K562 (cell line): Measurements from ENCODE around the gene PTK7. TPM values are rescaled to one million over a fixed set of nuclear protein-coding genes. Genes with fewer than 3 reads are reported as not detected.

ENCODE experiments used
- CBX5 ChIP-seq: IDR thresholded peaks from 2 replicates; pipeline ENCODE4 v1.6.1; 2014; ENCODE audit warnings: low read depth, borderline replicate concordance
- CCNT2 ChIP-seq: IDR thresholded peaks from 2 replicates; pipeline ENCODE4 v1.6.1; 2011; ENCODE audit warnings: borderline replicate concordance, low read depth, mild to moderate bottlenecking, moderate library complexity, mixed read lengths, low read length; ENCODE audit not compliant: insufficient read length; ENCODE audit errors: extremely low read depth
- ETS2 ChIP-seq: IDR thresholded peaks from 2 replicates; pipeline ENCODE4 v1.6.1; 2016; ENCODE audit warnings: borderline replicate concordance, missing genetic modification characterization, mild to moderate bottlenecking, moderate library complexity, missing compliant biosample characterization; ENCODE audit not compliant: poor library complexity, severe bottlenecking
- GTF3C2 ChIP-seq: IDR thresholded peaks from 3 replicates; pipeline ENCODE4 v1.6.1; 2011; ENCODE audit warnings: borderline replicate concordance, mild to moderate bottlenecking, moderate library complexity; ENCODE audit not compliant: insufficient read length; ENCODE audit errors: extremely low read depth
- HDAC6 ChIP-seq: IDR thresholded peaks from 2 replicates; pipeline ENCODE4 v1.6.1; 2012; ENCODE audit warnings: low read depth, mild to moderate bottlenecking, control low read depth, inconsistent platforms, low read length, moderate library complexity
- HMGN3 ChIP-seq: IDR thresholded peaks from 2 replicates; pipeline ENCODE4 v1.6.1; 2011; ENCODE audit warnings: borderline replicate concordance, low read depth, mild to moderate bottlenecking, mixed read lengths, low read length; ENCODE audit not compliant: insufficient read length; ENCODE audit errors: extremely low read depth
- HNRNPK ChIP-seq: fragments of 200-400 bp; formaldehyde crosslinking; IDR thresholded peaks from one replicate; pipeline ENCODE4 v1.6.1; 2018; ENCODE audit warnings: mild to moderate bottlenecking, low read depth, low read length; ENCODE audit not compliant: poor library complexity, severe bottlenecking
- HNRNPLL ChIP-seq: fragments of 200-400 bp; formaldehyde crosslinking; IDR thresholded peaks from 2 replicates; pipeline ENCODE4 v1.6.1; 2017; ENCODE audit warnings: low read length, low read depth, mild to moderate bottlenecking; ENCODE audit not compliant: poor library complexity, severe bottlenecking
- MED1 ChIP-seq: sonication (generic); formaldehyde crosslinking; IDR thresholded peaks from 2 replicates; pipeline ENCODE4 v1.8.1; 2023; ENCODE audit warnings: missing genetic modification reagents, borderline replicate concordance
- NCOR1 ChIP-seq: fragments of 450-650 bp; IDR thresholded peaks from 2 replicates; pipeline ENCODE4 v1.6.1; 2016; ENCODE audit warnings: mild to moderate bottlenecking, moderate library complexity
- RAD51 ChIP-seq: fragments of 450-650 bp; IDR thresholded peaks from 2 replicates; pipeline ENCODE4 v1.7.1; 2016; ENCODE audit warnings: low read depth, mild to moderate bottlenecking, borderline replicate concordance
- RNF219 ChIP-seq: fragments of 250-450 bp; sonication (Bioruptor Pico); IDR thresholded peaks from 2 replicates; pipeline ENCODE4 v1.5.0; 2022; ENCODE audit warnings: mild to moderate bottlenecking
- TBL1XR1 ChIP-seq, 2 experiments: IDR thresholded peaks; 2 replicates each; pipeline ENCODE4 v1.6.1; 2012; ENCODE audit warnings: improper control_type of control experiment in 2 of 2, low read length in 2 of 2, mild to moderate bottlenecking in 1 of 2
- TCF3 ChIP-seq: sonication (generic); formaldehyde crosslinking; IDR thresholded peaks from 2 replicates; pipeline ENCODE4 v1.4.0; 2020; ENCODE audit warnings: mild to moderate bottlenecking, missing genetic modification reagents
- THRA ChIP-seq: fragments of 450-650 bp; IDR thresholded peaks from 2 replicates; pipeline ENCODE4 v1.6.1; 2017; ENCODE audit warnings: mild to moderate bottlenecking, moderate library complexity
- ZBTB17 ChIP-seq: fragments of 450-650 bp; formaldehyde crosslinking; IDR thresholded peaks from 2 replicates; pipeline ENCODE4 v1.4.0; 2020; ENCODE audit warnings: mild to moderate bottlenecking
- ZBTB2 ChIP-seq: fragments of 450-650 bp; IDR thresholded peaks from 2 replicates; pipeline ENCODE4 v1.6.1; 2016; ENCODE audit warnings: antibody characterized with exemption
- ZNF274 ChIP-seq: IDR thresholded peaks from 2 replicates; pipeline ENCODE4 v1.6.1; 2011; ENCODE audit warnings: low read depth, mild to moderate bottlenecking, low read length, moderate library complexity, borderline replicate concordance
- polyA plus RNA-seq, 8 experiments: library from polyadenylated mRNA; depleted of rRNA in 4 of 8; stranded (reverse) in 5 of 8; unstranded in 3 of 8; fragments of >200 nt; fragmentation: Nextera tagmentation in 2 of 8; fragmentation: Illumina TruSeq in 1 of 8; extraction: Ambion mirVana in 2 of 8; extraction: Trizol in 1 of 8; gene quantifications; 2 replicates each; pipeline versions ENCODE4 v1.2.1 to v1.2.3, GENCODE V29; 2011 to 2014; ENCODE audit warnings: inconsistent platforms in 1 of 8, missing spikeins in 1 of 8
- total RNA-seq, 7 experiments: library from RNA; depleted of rRNA in 6 of 7; stranded (reverse); fragments of >200 nt in 6 of 7; fragmentation: Illumina TruSeq in 2 of 7; extraction: Trizol in 2 of 7; gene quantifications; 2 replicates each; pipeline versions ENCODE4 v1.2.1 to v1.2.3, GENCODE V29; 2011 to 2021; ENCODE audit warnings: low replicate concordance in 1 of 7

PTK7 gene
- total and polyA plus RNA-seq, 9 of the 15 experiments (the other 6 are each of a cell fraction or from before 2014, with no cell fraction given) = 0.20 to 6.8 (median 4.2) TPM

GRCh38 chr6:43123461-43124314 is 47.6 kb downstream of the PTK7 start (continued):
- TF ChIP-seq RNF219 (CRISPR knock-in tag) = no peak
- no peak; the same call in 1 of the 2 replicates for TF ChIP-seq RAD51
- no peak for TF ChIP-seq HDAC6
- no peak for TF ChIP-seq CBX5
- no peak for TF ChIP-seq NCOR1
- no peak for TF ChIP-seq ZBTB17 (CRISPR knock-in tag)
- TF ChIP-seq ETS2 = no peak
- no peak for TF ChIP-seq CCNT2
- TF ChIP-seq HMGN3 = no peak
- no peak for TF ChIP-seq TCF3 (CRISPR knock-in tag)
- no peak for TF ChIP-seq GTF3C2
- no peak for TF ChIP-seq MED1
- TF ChIP-seq TBL1XR1 (IDR thresholded peaks at IDR 0.05; ENCODE audit: low read length in 2 of 2) = no peak
- TF ChIP-seq ZNF274 = no peak
- TF ChIP-seq THRA = no peak
- no peak for TF ChIP-seq HNRNPLL
- TF ChIP-seq HNRNPK = no peak
- no peak for TF ChIP-seq ZBTB2
